Activated CD4-positive, alpha-beta memory T cell treated with anti-CD3 and anti-CD28 coated beads, Interleukin-2, amount 10 ng/mL, durations not matched to agents 7 days and 5 days (primary cell): Measurements from ENCODE around the gene MCM9. TPM values are rescaled to one million over a fixed set of nuclear protein-coding genes. Genes with fewer than 3 reads are reported as not detected.
A peak's percentile ranks its signal among the peaks of the same experiment; 100 is the strongest.

Experiments
- CTCF ChIA-PET: fragments of 350-600 bp; sonication (Branson Sonifier 250); formaldehyde crosslinking; loops from one replicate; lab custom pipeline; 2021; ENCODE audit warnings: antibody characterized with exemption, inconsistent platforms; lab: Charles Lee
- POLR2A ChIA-PET: fragments of 350-600 bp; sonication (Branson Sonifier 250); formaldehyde crosslinking; loops from one replicate; lab custom pipeline; 2021; ENCODE audit warnings: antibody characterized with exemption; lab: Charles Lee
- DNase-seq: peaks from one replicate; pipeline ENCODE4 v3.0.0-alpha.2; 2020
- H3K27ac Mint-ChIP-seq: one replicate; pipeline ENCODE4 v1.8.0; 2021; ENCODE audit warnings: mild to moderate bottlenecking, mixed read lengths
- H3K27me3 Mint-ChIP-seq: one replicate; pipeline ENCODE4 v1.8.0; 2021; ENCODE audit warnings: mixed read lengths
- H3K36me3 Mint-ChIP-seq: one replicate; pipeline ENCODE4 v1.8.0; 2021; ENCODE audit warnings: low read depth, mixed read lengths
- H3K4me1 Mint-ChIP-seq: one replicate; pipeline ENCODE4 v1.8.0; 2021; ENCODE audit warnings: mixed read lengths
- H3K4me3 Mint-ChIP-seq: one replicate; pipeline ENCODE4 v1.8.0; 2021; ENCODE audit warnings: mild to moderate bottlenecking, mixed read lengths
- H3K9me3 Mint-ChIP-seq: one replicate; pipeline ENCODE4 v1.8.0; 2021; ENCODE audit warnings: mixed read lengths
- total RNA-seq, 2 experiments: library from RNA; stranded (reverse); gene quantifications; one replicate each; pipeline ENCODE4 v1.2.3, GENCODE V29; 2021

Gene MCM9
- total RNA-seq = 10 to 100 TPM; 14.8 to 15.7 TPM

DNA sequence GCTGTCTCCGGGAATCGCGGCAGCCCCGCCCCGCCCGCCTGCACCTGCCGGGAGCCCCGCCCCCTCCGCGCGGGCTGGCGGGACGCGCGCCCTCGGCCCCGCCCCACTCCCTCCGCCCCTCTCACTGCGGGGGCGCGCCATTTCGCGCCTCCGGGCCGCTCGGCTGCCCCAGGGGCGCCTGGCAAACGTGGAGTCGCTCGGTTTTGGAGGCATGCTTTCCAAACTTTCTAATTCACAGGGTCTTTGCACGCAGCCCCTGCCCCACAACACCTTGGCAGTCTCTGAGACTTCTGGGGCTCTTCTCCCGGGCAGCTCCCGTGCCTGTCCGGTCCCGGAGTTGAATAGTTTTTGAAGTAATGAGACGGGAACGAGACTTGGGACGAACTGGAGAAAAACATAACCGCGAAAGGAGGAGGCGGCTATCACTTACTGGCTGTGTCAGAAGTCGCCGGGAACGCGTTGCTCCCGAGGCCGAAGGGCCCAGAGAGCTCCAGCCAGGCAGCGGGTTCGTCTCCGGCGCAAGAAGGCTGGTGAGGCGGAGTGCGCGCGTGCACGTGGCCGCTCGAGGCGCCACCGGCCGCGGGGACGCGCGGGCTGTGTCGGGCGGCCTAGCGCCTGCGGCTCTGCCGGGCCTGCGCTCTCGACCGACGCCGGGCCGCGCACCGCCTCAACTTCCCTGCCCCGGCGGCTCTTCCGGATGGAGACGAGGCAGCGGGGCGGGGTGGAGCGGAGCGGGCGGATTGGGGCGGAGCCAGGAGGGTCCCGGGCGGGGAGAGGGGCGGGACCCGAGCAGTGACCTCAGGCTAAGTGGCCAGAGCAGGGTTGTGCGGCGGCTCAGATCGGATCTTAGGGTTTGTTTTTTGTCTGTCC is at the start of gene MCM9:
TSS of gene MCM9 (minus strand) at position 699 of the 870 bp plus-strand sequence. CDS start 3,436 bp downstream, outside the sequence.
- Mint-ChIP-seq H3K27ac (peak within 1 kb of the TSS; percentile 85), H3K27me3 (no peaks in the 10 kb centered on the region), H3K4me1 (peaks cover 28% of the 10 kb centered on the region), H3K36me3 (peaks cover 31% of the 10 kb centered on the region), H3K4me3 (peak within 1 kb of the TSS; percentile 81), H3K9me3 (peaks cover 6% of the 10 kb centered on the region)
- CTCF ChIA-PET = interaction anchor here (0.7 to 1.3 kb wide), 5 partner anchors 37 to 176 kb away, joined by 3 to 4 read pairs (median 4); partner anchors contain the start of gene ASF1A
- POLR2A ChIA-PET = interaction anchor here (0.6 to 3.2 kb wide), 13 partner anchors 11 to 390 kb away, joined by 3 to 73 read pairs (median 4); partner anchors contain the start of genes ASF1A, CEP85L and FAM184A
- peak; percentile 89 for DNase-seq

DNA sequence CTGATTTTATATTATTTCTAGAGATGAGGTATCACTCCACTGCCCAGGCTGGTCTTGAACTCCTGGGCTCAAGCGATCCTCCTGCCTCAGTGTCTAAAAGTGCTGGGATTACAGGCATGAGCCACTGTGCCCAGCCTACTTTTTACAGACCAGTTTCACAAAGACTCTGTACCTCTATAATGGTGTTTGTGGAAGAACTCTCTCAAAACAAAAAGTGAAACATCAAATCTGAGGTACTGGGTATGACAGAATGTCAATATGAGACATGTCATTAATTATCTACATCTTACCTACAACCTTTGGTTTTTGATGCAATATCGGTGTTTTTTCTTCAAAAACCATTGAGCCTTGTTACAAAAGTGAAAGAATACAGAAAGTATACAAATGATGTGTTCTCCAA is 49.4 kb upstream of the MCM9 start:
- Mint-ChIP-seq H3K4me3 (no peak overlapping the region), H3K36me3 (no peaks in the 10 kb centered on the region), H3K9me3 (no peaks in the 10 kb centered on the region), H3K4me1 (no peaks in the 10 kb centered on the region), H3K27me3 (no peaks in the 10 kb centered on the region), H3K27ac (no peak overlapping the region)
- CTCF ChIA-PET = no interaction called here
- POLR2A ChIA-PET = no interaction called here
- DNase-seq = no peak

DNA sequence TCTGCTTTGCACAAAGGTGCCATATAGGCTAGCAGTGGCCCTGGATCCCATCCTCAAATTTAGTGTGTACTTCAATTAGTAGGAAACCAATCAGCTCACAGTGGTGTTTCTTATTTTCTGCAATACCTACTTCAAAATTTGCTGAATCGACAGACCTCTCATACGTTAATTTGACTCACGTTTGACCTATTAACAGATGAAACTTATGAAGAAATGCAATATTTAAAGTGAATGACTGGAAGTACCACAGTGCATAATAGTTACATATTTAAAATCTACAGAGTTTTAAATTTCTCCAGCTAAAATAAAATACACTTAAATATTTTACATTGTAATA is 47.6 kb upstream of the MCM9 start:
- no peak overlapping the region for H3K4me3 Mint-ChIP-seq
- ChIA-PET CTCF (no interaction called here), POLR2A (no interaction called here)
- H3K27me3 Mint-ChIP-seq = no peaks in the 10 kb centered on the region
- no peaks in the 10 kb centered on the region for H3K4me1 Mint-ChIP-seq
- H3K27ac Mint-ChIP-seq = no peak overlapping the region
- H3K9me3 Mint-ChIP-seq = no peaks in the 10 kb centered on the region
- no peak for DNase-seq
- H3K36me3 Mint-ChIP-seq = peaks cover 3% of the 10 kb centered on the region

DNA sequence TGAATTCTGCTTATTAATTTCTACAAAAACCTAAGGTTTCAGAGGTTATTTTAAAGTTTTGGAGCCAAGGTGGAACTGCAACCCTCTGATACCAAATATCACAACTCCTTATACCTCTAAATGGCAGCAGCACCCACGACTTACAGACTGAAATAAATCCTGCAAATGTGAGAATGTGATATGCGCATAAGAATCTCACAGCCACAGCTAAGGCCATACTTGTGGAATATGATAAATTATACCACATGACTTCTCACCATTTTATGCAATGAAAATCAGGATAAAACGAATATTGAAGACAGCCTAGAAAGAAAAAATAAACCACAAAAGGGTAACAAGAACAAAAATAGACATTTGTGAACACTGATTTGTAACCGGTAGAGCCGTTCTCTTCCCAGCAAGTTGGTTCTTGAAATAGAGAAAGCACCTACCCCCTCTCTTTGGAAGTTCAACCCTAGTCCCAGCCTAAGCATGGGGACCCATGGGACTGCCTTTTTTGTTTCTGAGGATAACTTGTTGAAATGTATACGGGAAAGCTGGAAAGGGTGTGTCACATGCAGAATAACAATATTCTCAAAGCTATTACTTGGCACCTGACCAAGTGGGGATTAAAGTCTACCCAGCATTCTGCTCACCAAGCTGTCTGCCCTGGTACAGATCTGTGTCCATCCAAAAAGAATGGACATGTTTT is 47.1 kb upstream of the MCM9 start:
- H3K27ac Mint-ChIP-seq = no peak overlapping the region
- peaks cover 3% of the 10 kb centered on the region for H3K36me3 Mint-ChIP-seq
- DNase-seq = no peak
- H3K4me3 Mint-ChIP-seq = no peak overlapping the region
- ChIA-PET CTCF (no interaction called here), POLR2A (no interaction called here)
- H3K27me3 Mint-ChIP-seq = no peaks in the 10 kb centered on the region
- H3K9me3 Mint-ChIP-seq = no peaks in the 10 kb centered on the region
- H3K4me1 Mint-ChIP-seq = no peaks in the 10 kb centered on the region

DNA sequence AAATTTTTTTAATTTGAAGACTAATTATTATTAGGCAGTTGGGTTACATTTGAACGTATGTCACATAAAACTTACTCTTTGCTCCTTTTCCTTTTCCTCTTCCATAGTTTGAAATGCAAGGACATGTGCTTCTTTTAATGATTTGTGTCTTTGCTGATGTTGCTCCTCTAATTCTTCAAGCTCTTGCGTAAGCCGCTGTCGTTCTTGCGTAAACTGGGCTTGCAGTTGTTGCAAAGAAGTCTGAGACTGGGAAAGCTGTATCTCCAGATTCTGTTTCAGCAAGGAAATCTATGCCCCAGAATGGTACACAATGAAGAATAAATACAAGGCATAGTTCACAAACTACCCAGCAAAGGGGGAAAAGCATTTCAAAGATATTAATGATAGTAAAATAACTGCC is 45.1 kb upstream of the MCM9 start:
- no peak for DNase-seq
- Mint-ChIP-seq H3K27me3 (no peaks in the 10 kb centered on the region), H3K4me3 (no peak overlapping the region), H3K9me3 (no peaks in the 10 kb centered on the region), H3K27ac (no peak overlapping the region), H3K4me1 (no peaks in the 10 kb centered on the region), H3K36me3 (peaks cover 3% of the 10 kb centered on the region)
- ChIA-PET CTCF (interaction anchor here (1.0 to 1.2 kb wide), 2 partner anchors 129 to 149 kb away, joined by 3 read pairs; no protein-coding TSS in a partner anchor), POLR2A (no interaction called here)

DNA sequence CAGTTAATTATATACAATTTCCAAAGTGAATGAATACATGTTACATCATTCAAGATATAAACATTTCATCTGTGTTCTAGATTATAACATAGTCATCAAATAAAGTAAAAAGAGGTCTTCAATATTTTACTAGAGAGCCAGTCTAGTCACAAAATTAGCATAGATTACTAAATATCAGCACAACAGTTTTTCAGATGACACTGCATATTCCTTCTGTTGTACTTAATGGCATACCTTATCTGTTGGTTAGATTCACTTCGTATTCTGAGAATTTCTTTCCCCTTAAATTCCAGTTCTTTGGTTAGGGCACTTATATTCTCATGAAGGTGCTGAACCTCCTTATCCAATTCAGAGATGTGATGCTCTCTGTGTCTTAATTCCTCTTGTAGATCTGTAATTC is 39.8 kb upstream of the MCM9 start:
- H3K27ac Mint-ChIP-seq = no peak overlapping the region
- H3K36me3 Mint-ChIP-seq = peaks cover 3% of the 10 kb centered on the region
- H3K4me1 Mint-ChIP-seq = no peaks in the 10 kb centered on the region
- DNase-seq = no peak
- CTCF ChIA-PET = interaction anchor here (0.6 to 1.4 kb wide), 2 partner anchors 136 to 1142 kb away, joined by 3 read pairs; no protein-coding TSS in a partner anchor
- H3K4me3 Mint-ChIP-seq = no peak overlapping the region
- no peaks in the 10 kb centered on the region for H3K9me3 Mint-ChIP-seq
- POLR2A ChIA-PET = no interaction called here
- no peaks in the 10 kb centered on the region for H3K27me3 Mint-ChIP-seq

DNA sequence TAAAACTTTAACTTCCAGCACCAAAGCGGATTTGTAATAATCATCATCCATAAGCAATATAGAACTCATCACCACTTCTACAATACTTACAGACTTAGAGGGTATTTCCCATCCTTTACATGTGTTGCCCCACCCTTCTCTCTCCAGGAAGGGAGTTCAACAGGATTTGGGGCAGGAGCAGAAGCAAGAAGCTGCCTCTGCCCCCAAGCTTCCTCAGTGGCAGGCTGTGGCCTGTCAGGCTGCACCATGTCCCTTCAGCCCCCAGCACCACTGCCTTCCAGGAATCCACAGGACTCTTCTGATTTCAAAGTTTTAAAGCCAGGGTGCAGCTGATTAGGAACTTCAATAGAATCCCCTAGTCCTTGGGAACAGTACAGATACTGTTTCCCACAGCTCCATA is 36.7 kb upstream of the MCM9 start:
- Mint-ChIP-seq H3K27ac (no peak overlapping the region), H3K4me3 (no peak overlapping the region), H3K27me3 (no peaks in the 10 kb centered on the region), H3K4me1 (no peaks in the 10 kb centered on the region), H3K36me3 (no peaks in the 10 kb centered on the region), H3K9me3 (no peaks in the 10 kb centered on the region)
- POLR2A ChIA-PET = no interaction called here
- CTCF ChIA-PET = interaction anchor here (1.1 to 1.2 kb wide), 2 partner anchors 52 to 106 kb away, joined by 3 read pairs; partner anchors contain the start of gene FAM184A
- no peak for DNase-seq

DNA sequence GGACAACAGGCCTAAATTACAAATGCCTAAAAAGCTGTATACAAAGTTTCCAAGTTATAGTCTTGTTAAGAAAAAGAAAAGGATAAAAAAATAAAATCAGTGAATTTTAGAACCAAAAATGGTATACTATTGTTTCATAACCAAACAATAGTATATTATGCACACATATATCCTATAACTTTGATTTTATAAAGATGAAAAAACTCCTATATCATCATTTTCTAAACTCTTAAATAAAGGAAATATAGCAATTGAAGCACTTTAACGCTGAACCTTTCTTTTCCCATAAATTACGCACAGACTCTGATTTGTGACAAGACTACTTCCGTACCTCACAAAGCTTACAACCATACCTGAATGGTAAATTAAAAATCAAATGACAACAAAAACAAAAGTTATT is 35.9 kb upstream of the MCM9 start:
- no peak overlapping the region for H3K4me3 Mint-ChIP-seq
- no peaks in the 10 kb centered on the region for H3K9me3 Mint-ChIP-seq
- POLR2A ChIA-PET = no interaction called here
- H3K27me3 Mint-ChIP-seq = no peaks in the 10 kb centered on the region
- no peak for DNase-seq
- no peak overlapping the region for H3K27ac Mint-ChIP-seq
- CTCF ChIA-PET = interaction anchor here (1.9 kb wide), 1 partner anchor 140 kb away, joined by 4 read pairs; no protein-coding TSS in a partner anchor
- H3K36me3 Mint-ChIP-seq = no peaks in the 10 kb centered on the region
- H3K4me1 Mint-ChIP-seq = no peaks in the 10 kb centered on the region

DNA sequence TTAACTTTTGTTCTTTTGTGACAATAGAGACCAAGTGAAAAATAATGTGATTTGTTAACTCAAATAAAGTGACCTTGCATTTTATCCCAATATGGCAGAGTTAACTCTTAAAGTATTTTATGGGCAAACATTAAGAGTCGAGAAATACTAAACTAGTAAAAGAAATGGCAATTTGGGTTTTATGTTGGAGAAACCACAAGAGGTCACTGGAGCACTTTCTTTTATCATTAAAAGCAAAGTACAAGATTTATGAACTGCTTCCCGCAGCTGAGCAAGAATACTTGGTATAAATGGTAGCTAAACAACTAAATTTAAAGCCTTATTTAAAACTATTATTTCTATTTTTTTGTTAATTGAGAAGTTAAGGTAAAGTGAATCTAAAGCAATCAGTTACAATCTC is 33.5 kb upstream of the MCM9 start:
- Mint-ChIP-seq H3K36me3 (no peaks in the 10 kb centered on the region), H3K4me1 (no peaks in the 10 kb centered on the region), H3K9me3 (no peaks in the 10 kb centered on the region), H3K27ac (no peak overlapping the region), H3K27me3 (no peaks in the 10 kb centered on the region), H3K4me3 (no peak overlapping the region)
- ChIA-PET CTCF (interaction anchor here (1.9 kb wide), 1 partner anchor 142 kb away, joined by 20 read pairs; no protein-coding TSS in a partner anchor), POLR2A (no interaction called here)
- no peak for DNase-seq

DNA sequence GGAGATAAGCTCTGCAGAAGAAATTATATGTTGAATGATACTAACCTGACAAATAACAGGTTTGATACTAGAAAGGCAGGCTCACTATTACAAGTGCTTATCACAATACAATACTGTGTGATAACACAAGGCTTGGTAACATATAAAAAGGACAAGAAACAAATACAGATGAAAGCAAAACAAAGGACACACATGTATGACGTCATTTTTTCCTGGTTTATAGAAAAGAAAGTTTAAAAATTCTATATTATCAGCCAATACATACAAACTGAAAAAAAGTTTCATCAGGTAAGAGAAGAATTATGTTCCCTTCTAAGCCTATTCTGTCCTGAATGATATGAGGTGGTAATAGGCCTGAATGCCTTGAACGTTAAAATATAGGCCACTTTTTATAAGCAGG is 32.3 kb upstream of the MCM9 start:
- Mint-ChIP-seq H3K36me3 (no peaks in the 10 kb centered on the region), H3K4me3 (no peak overlapping the region), H3K27ac (no peak overlapping the region), H3K27me3 (no peaks in the 10 kb centered on the region), H3K9me3 (no peaks in the 10 kb centered on the region), H3K4me1 (no peaks in the 10 kb centered on the region)
- CTCF ChIA-PET = interaction anchor here (1.9 to 5.8 kb wide), 2 partner anchors 142 to 143 kb away, joined by 20 to 66 read pairs; no protein-coding TSS in a partner anchor
- DNase-seq = no peak
- POLR2A ChIA-PET = no interaction called here

DNA sequence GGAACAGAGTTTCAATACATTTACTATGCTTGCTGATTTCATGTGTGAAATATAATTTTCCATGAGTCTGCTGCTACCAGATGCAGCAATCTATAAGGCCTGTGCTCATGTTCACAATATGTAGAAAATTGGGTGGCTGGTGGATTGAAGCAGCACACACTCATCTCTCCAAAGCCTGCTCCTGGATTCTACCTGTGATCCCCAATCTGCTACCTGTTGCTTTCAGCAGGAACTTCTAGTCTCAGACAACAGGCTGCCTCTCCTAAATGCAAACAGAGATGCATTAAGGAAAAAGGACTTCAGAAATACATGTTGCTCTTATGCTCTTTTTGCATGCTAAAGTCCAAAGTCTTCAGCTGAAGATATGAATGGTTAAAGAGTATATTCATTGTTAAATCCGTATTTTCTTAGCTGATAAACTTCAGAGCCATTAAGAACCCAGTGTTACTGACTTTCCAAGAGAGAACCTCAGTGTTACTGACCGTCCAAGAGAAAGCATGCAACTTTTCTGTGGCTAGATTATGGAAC is 30.9 kb upstream of the MCM9 start:
- Mint-ChIP-seq H3K4me3 (no peak overlapping the region), H3K27me3 (no peaks in the 10 kb centered on the region), H3K9me3 (no peaks in the 10 kb centered on the region), H3K4me1 (no peaks in the 10 kb centered on the region), H3K36me3 (no peaks in the 10 kb centered on the region), H3K27ac (no peak overlapping the region)
- CTCF ChIA-PET = interaction anchor here (5.8 kb wide), 1 partner anchor 144 kb away, joined by 66 read pairs; no protein-coding TSS in a partner anchor
- POLR2A ChIA-PET = no interaction called here
- no peak for DNase-seq

DNA sequence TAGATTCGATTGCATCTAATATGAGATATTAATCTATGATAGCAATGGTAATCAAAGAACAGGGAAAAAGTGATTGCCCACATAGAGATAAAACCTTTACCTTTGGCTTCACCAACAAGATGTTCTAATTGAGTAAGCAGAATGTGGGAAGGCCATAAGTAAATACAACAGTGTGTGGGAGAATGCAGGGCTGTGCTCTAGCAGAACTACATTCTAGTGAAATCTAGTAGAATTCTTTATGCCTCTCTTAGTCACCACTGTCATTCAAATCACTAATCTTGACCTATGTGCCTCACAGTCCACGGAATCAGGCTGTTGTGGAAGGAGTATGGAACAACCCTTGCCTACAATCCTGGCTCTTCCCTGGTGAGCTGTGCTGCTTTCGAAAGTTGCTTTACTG is 30.4 kb upstream of the MCM9 start:
- ChIA-PET CTCF (interaction anchor here (5.8 kb wide), 1 partner anchor 144 kb away, joined by 66 read pairs; no protein-coding TSS in a partner anchor), POLR2A (no interaction called here)
- Mint-ChIP-seq H3K4me1 (no peaks in the 10 kb centered on the region), H3K9me3 (no peaks in the 10 kb centered on the region), H3K27me3 (no peaks in the 10 kb centered on the region), H3K36me3 (no peaks in the 10 kb centered on the region), H3K4me3 (no peak overlapping the region), H3K27ac (no peak overlapping the region)
- no peak for DNase-seq

DNA sequence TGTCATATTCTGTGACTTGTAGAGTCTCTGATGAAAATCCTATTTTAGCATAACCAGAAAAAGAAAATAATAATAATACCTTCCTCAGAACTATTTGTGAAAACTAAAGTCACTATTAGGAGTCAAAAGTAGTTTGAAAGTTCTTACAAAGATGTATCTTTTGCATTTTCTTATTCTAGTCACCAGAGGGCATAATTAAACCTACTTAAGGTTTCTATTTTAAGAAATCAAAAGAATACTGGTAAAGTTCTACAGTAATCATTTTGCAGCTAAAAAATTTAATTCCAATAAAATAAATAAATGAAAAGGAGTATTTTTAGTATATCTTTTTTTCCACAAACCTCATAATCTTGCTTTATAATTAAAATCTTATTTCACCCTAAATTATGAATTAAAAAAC is 28.0 kb upstream of the MCM9 start:
- Mint-ChIP-seq H3K27ac (no peak overlapping the region), H3K4me1 (peaks cover 11% of the 10 kb centered on the region), H3K9me3 (no peaks in the 10 kb centered on the region), H3K4me3 (no peak overlapping the region), H3K27me3 (no peaks in the 10 kb centered on the region), H3K36me3 (no peaks in the 10 kb centered on the region)
- CTCF ChIA-PET = interaction anchor here (0.8 to 5.8 kb wide), 7 partner anchors 9 to 387 kb away, joined by 3 to 66 read pairs (median 3); partner anchors contain the start of gene FAM184A
- no peak for DNase-seq
- POLR2A ChIA-PET = no interaction called here
